Measurements from ENCODE around the gene PACS1.

The PACS1 gene

GRCh38 chr11:66051766-66052663 is 18.1 kb upstream of the PACS1 start, which contains the start of gene SF3B2:
Gene SF3B2, plus strand, starts transcription at chr11:66052364. Its CDS starts 21 bp downstream, at chr11:66052385.
- H3K9ac ChIP-seq (ENCODE audit: low read length), result peak within 1 kb of the TSS; percentile 93
- H3K4me3 ChIP-seq (ENCODE audit: low read length), result peak within 1 kb of the TSS; percentile 93
- H3K9me3 ChIP-seq (replicated peaks; ENCODE audit: insufficient read depth, low read length), result no peaks in the 10 kb centered on the region
- H3K4me1 ChIP-seq (ENCODE audit: low read length), result peaks cover 23% of the 10 kb centered on the region
- H2AFZ ChIP-seq (ENCODE audit: low read length), result peak within 1 kb of the TSS; percentile 77
- peaks cover 23% of the 10 kb centered on the region for H3F3A ChIP-seq (ENCODE audit: insufficient read depth, low read length)
- H3K79me2 ChIP-seq (ENCODE audit: low read length), result peaks cover 46% of the 10 kb centered on the region
- no peaks in the 10 kb centered on the region for H4K20me1 ChIP-seq (ENCODE audit: insufficient read depth, low read length)
- H3K4me2 ChIP-seq (ENCODE audit: low read depth, low read length), result peak within 1 kb of the TSS; percentile 83
- H3K27ac ChIP-seq (ENCODE audit: low read length), result peak within 1 kb of the TSS; percentile 82
- TF ChIP-seq EZH2phosphoT487 (IDR thresholded peaks at IDR 0.05; ENCODE audit: low read length) (no peak), CTCF (IDR thresholded peaks at IDR 0.05; ENCODE audit: low read length) (no peak), EZH2 (optimal IDR thresholded peaks at IDR 0.05; ENCODE audit: low read depth, low read length) (no peak)
- DNase-seq, result peak; percentile 99
- no peaks in the 10 kb centered on the region for H3K9me2 ChIP-seq (replicated peaks; ENCODE audit: insufficient read depth, low read length)
- peaks cover 10% of the 10 kb centered on the region; the same call in 1 of the 2 replicates for H3K36me3 ChIP-seq (replicated peaks; ENCODE audit: insufficient read depth, low read length)
- H3K27me3 ChIP-seq (replicated peaks; ENCODE audit: insufficient read depth, low read length), result no peaks in the 10 kb centered on the region

GRCh38 chr11:66052664-66052982 is 17.4 kb upstream of the PACS1 start:
- H3K9me2 ChIP-seq (replicated peaks; ENCODE audit: insufficient read depth, low read length), result no peaks in the 10 kb centered on the region
- no peaks in the 10 kb centered on the region for H3K9me3 ChIP-seq (replicated peaks; ENCODE audit: insufficient read depth, low read length)
- TF ChIP-seq CTCF (IDR thresholded peaks at IDR 0.05; ENCODE audit: low read length) (no peak), EZH2 (optimal IDR thresholded peaks at IDR 0.05; ENCODE audit: low read depth, low read length) (no peak), EZH2phosphoT487 (IDR thresholded peaks at IDR 0.05; ENCODE audit: low read length) (no peak)
- peaks cover 28% of the 10 kb centered on the region for H3F3A ChIP-seq (ENCODE audit: insufficient read depth, low read length)
- H3K4me1 ChIP-seq (ENCODE audit: low read length), result peaks cover 23% of the 10 kb centered on the region
- H3K4me2 ChIP-seq (ENCODE audit: low read depth, low read length), result peak overlapping the region; percentile 65
- 0 out of 2 replicates have a peak overlapping the region, but pooled peaks have one; percentile 52 for H2AFZ ChIP-seq (ENCODE audit: low read length)
- no peak for DNase-seq
- peak overlapping the region; percentile 82 for H3K27ac ChIP-seq (ENCODE audit: low read length)
- H3K27me3 ChIP-seq (replicated peaks; ENCODE audit: insufficient read depth, low read length), result no peaks in the 10 kb centered on the region
- peaks cover 52% of the 10 kb centered on the region for H3K79me2 ChIP-seq (ENCODE audit: low read length)
- peak overlapping the region; percentile 93 for H3K9ac ChIP-seq (ENCODE audit: low read length)
- H3K36me3 ChIP-seq (replicated peaks; ENCODE audit: insufficient read depth, low read length), result peaks cover 10% of the 10 kb centered on the region; the same call in 1 of the 2 replicates
- H3K4me3 ChIP-seq (ENCODE audit: low read length), result peak overlapping the region; percentile 93
- H4K20me1 ChIP-seq (ENCODE audit: insufficient read depth, low read length), result no peaks in the 10 kb centered on the region

- no peaks in the 10 kb centered on the region for H3K9me3 ChIP-seq (replicated peaks; ENCODE audit: insufficient read depth, low read length)
- H3K79me2 ChIP-seq (ENCODE audit: low read length), result peaks cover 74% of the 10 kb centered on the region
- H2AFZ ChIP-seq (ENCODE audit: low read length), result no peak overlapping the region
- peaks cover 26% of the 10 kb centered on the region for H3K4me1 ChIP-seq (ENCODE audit: low read length)
- H3K9me2 ChIP-seq (replicated peaks; ENCODE audit: insufficient read depth, low read length), result no peaks in the 10 kb centered on the region
- TF ChIP-seq EZH2 (optimal IDR thresholded peaks at IDR 0.05; ENCODE audit: low read depth, low read length) (no peak), CTCF (IDR thresholded peaks at IDR 0.05; ENCODE audit: low read length) (no peak), EZH2phosphoT487 (IDR thresholded peaks at IDR 0.05; ENCODE audit: low read length) (no peak)
- H3K4me3 ChIP-seq (ENCODE audit: low read length), result no peak overlapping the region
- peaks cover 34% of the 10 kb centered on the region for H3F3A ChIP-seq (ENCODE audit: insufficient read depth, low read length)
- peaks cover 13% of the 10 kb centered on the region; the same call in 1 of the 2 replicates for H3K36me3 ChIP-seq (replicated peaks; ENCODE audit: insufficient read depth, low read length)
- DNase-seq, result no peak
- H3K4me2 ChIP-seq (ENCODE audit: low read depth, low read length), result no peak overlapping the region; the same call in 1 of the 2 replicates
- H3K9ac ChIP-seq (ENCODE audit: low read length), result no peak overlapping the region; the same call in 1 of the 2 replicates
- 0 out of 2 replicates have a peak, but pooled peaks cover 13% of the 10 kb centered on the region for H4K20me1 ChIP-seq (ENCODE audit: insufficient read depth, low read length)
- peak overlapping the region; percentile 3; the same call in 1 of the 2 replicates for H3K27ac ChIP-seq (ENCODE audit: low read length)
- H3K27me3 ChIP-seq (replicated peaks; ENCODE audit: insufficient read depth, low read length), result no peaks in the 10 kb centered on the region
These were observed 15.1 kb upstream of the PACS1 start for GRCh38 chr11:66055021-66055420.

Data from MM.1S (cell line).